Measurements from ENCODE around the gene THRA.
"Not testable (repeated sequence)": the region's sequence is repeated elsewhere in the genome, so short reads cannot be mapped to it uniquely, and the experiment has no call there.

Gene THRA

GRCh38 chr17:40143166-40143565, 80.4 kb downstream of the THRA start:
- in situ Hi-C loops (cut with HindIII; ENCODE audit: low sequenced_read_pairs), result not testable (repeated sequence)

Measured in endothelial cell of hepatic sinusoid (primary cell).